Measurements from ENCODE around the gene RHNO1. TPM values are rescaled to one million over a fixed set of nuclear protein-coding genes. Genes with fewer than 3 reads are reported as not detected.

Gene RHNO1
- total RNA-seq, 1 donor from 2014 or later = 23.3 TPM

DNA sequence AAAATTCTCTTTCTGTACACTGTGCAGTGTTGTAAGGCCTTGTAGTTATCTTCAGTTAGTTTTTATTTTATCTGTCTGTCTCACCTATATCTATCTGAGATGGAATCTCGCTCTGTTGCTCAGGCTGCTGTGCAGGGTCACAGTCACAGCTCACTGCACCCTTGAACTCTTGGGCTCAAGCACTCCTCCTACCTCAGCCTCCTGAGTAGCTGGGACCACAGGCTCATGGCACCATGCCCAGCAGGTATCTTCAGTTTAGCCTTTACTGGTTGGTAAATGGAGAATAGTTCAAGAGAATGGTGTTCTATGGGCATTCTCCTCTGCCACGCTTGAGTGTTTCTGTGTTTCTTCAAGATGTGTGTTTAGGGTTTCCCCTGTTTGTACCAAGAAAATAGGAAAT is 27.2 kb downstream of the RHNO1 start:
- no peak for DNase-seq

DNA sequence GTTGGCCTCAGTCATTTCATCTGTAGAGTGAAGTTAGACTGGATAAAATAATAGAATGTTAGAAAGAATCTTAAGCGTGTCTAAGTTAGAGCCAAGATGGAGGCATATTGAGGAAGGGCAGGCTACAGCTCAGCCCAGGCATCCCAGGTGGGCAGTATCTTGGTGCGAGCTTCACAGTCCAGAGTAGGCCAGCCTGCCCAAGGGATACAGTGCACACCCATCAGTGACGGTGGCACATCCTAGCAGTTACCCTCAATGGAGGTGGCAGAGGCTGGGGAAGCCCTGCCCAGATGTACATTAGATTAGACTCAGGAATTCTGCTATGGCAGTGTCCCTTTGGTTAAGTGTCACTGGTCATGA is 35.2 kb downstream of the RHNO1 start:
- no peak for DNase-seq

DNA sequence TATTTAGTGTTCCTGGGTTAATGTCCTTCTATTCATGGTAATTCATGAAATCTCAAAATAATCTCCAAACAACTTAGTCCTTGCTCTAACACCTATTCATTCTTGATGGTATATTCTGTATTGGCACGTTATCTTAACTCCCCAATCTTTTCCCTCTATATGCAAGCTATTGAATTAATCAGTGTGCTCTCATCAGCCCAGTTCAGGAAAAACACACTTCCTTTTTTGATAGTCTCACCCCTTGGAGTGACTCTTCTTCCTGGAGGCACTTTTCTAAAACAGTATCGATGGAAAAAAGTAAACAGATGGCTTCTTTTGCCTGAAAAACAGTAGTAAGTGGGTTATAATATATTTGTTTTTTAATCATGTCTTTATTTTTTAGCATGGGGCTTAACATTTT is 42.2 kb downstream of the RHNO1 start:
- peak; percentile 79 for DNase-seq

DNA sequence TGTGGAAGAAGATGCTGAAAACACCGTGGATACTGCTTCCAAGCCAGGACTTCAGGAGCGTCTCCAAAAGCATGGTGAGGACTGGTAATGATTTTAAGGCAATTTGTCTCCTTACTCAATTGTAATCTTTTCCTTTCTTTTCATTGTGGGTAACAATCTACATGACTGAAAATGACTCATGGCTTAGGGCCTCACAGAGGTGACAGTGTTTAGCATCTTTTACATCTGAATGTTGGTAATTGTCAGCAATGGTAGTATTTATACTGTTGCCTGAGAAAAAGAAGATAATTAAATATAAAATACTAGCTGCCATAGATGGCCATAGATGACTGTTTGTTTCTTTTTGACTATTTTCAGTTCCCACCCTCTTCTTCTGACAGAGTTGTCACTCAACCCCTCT is 45.3 kb downstream of the RHNO1 start:
- no peak for DNase-seq

DNA sequence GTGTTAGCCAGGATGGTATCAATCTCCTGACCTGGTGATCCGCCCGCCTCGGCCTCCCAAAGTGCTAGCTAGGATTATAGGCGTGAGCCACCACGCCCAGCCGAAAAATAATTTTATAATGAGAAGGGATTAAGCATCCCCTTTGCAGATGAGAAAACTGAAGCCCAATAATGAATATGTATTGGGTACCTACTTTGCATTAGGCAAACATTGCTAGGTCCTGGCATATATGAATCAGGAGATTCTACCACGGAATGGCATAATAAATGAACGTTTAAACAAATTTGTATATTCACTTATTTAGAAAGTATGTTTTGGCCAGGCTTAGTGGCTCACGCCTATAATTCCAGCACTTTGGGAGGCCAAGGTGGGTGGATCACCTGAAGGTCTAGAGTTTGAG is 46.0 kb downstream of the RHNO1 start:
- DNase-seq = no peak

DNA sequence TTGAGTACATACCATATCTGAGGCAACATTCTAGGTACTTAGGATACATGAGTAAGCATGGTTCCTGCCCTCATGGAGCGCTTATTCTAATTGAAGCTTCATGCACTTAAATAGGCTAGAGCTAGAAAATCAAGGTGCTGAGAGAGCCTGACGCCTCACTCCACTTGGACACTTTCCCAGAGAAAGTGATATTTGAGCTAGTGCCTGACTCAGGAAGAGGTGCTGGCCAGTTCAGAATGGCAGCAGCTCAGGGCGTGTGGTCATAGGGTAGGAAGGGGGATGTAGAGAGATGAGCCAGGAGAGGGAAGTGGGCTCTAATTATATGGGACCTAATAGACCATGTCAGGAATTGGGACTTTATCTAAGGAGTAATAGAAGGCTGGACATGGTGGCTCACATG is 47.0 kb downstream of the RHNO1 start:
- DNase-seq = no peak

DNA sequence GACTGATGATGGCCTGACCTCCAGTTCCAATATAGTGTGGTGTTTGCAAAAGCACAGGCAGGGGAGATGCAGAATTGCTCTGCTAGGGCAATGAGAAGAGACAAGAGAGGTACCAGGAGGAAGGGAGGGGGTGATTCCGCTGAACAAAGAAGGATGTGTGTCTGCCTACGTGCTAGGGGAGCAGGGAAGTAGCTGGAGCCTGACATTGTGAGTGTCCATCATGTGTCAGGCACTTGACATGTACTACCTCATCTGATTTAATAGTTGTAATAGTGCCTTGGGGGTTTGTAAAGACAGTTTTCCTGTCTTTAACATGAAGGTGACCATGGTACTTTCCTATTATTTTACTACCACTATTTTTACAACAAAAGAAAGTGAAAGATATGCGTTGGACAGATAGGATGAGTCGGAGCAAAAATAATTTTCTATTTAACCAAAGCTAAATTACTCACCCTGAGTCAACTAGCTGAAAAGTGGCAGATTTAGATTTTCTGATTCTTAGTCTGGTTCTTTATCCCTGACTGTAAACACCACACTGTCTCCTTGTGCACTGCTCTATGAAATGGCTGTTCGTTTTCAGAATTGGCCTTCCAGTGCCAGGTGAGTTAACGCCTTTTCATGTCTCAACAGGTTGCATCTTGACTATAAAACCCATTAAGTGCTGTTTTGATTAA is 48.4 kb downstream of the RHNO1 start:
- DNase-seq = no peak

DNA sequence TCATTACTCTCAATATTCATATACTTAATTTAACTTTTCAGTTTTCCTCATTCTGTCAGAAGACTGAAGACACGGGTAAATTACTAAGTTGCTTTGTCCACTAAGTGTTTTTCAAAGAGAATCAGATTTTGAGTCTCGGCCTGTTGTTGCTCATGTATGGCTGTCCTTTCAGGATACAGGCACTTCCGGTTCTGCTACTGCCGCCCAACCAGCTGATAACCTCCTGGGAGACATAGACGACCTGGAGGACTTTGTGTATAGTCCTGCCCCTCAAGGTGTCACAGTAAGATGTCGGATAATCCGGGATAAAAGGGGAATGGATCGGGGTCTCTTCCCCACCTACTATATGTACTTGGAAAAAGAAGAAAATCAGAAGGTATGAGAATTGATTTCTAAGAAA is 53.8 kb downstream of the RHNO1 start:
- DNase-seq = peak; percentile 76

DNA sequence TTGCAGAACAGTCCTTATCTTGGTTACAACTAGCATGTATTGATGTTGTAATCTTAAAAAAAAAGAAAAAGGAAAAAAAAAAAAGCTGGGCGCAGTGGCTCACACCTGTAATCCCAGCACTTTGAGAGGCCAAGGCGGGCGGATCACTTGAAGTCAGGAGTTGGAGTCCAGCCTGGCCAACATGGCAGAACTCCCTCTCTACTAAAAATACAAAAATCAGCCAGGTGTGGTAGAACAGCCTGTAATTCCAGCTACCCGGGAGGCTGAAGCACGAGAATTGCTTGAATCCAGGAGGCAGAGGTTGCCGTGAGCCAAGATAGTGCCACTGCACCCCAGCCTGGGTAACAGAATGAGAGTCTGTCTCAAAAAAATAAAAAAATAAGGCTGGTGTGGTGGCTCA is 56.6 kb downstream of the RHNO1 start:
- DNase-seq = no peak

DNA sequence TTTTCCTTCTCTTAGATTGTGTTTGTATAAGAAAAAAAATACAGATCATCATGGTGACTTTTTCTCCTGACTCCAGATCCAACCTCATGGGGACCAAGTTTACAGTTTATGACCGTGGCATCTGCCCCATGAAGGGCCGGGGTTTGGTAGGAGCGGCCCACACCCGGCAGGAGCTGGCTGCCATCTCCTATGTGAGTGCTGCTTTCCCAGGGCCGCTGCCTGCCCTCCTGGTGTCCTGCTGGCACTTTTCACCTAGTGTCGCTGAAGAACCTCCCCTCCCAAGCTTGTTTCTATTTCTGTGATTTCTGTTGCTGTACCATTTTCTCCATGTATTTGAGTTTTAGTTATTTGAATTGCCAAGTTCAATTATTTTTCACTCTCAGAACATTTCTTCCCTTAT is 57.3 kb downstream of the RHNO1 start:
- no peak for DNase-seq

DNA sequence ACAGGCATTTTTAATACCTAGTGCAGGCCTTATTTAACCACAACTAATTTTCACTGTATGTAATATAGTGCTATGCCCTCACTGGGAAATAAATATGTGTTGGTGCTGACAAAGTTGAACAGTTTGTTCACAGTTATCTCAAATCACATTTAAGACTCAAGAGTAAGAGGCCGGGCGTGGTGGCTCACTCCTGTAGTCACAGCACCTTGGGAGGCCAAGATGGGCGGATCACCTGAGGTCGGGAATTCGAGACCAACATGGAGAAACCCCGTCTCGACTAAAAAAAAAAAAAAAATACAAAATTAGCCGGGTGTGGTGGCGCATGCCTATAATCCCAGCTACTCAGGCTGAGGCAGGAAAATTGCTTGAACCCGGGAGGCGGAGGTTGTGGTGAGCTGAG is 59.3 kb downstream of the RHNO1 start:
- no peak for DNase-seq

DNA sequence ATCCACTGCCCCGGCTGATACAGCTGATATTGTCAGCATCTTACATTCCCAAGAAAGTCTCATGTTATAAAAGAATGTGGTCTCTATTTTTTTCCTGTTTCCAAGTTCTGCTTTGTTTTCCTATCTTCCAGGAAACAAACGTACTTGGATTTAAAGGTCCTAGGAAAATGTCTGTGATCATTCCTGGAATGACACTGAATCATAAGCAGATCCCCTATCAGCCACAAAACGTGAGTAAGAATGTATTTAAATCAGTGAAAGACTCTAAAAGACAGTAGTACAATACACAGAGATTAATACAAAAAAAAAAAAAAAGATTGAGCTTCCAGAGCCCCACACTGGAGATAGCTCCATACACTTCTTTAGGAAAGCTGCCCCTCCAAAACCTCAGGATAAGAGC is 60.5 kb downstream of the RHNO1 start:
- peak; percentile 44 for DNase-seq

Other genes with a start within 250 kb of the RHNO1 start
- 47.5 and 72.3 TPM in 2 replicates for gene FKBP4, start 82.3 kb upstream of the RHNO1 start, total RNA-seq
- 17.2 and 19.7 TPM in 2 replicates for gene ITFG2, start 64.6 kb upstream of the RHNO1 start, total RNA-seq
- gene NRIP2, start 42.2 kb upstream of the RHNO1 start, total RNA-seq = not detected in 2 replicates
- not detected in 2 replicates for gene TEX52, start 20.2 kb upstream of the RHNO1 start, total RNA-seq
- 4.1 and 32.9 TPM in 2 replicates for gene FOXM1, start within 50 bp of the RHNO1 start, total RNA-seq
- 18.4 and 24.0 TPM in 2 replicates for gene TULP3, start 13.7 kb downstream of the RHNO1 start, total RNA-seq
- gene TEAD4, start 82.2 kb downstream of the RHNO1 start, total RNA-seq = 24.7 and 36.2 TPM in 2 replicates
- 70.8 and 125 TPM in 2 replicates for gene TSPAN9, start 200.2 kb downstream of the RHNO1 start, total RNA-seq